OCI-LY7 (cell line): ENCODE data around the gene EPAS1. TPM values are rescaled to one million over a fixed set of nuclear protein-coding genes. Genes with fewer than 3 reads are reported as not detected.

Experiments used
- BruUV-seq: library from RNA; stranded (reverse); fragments of 400-500 nt; replicated peaks from 2 replicates; lab custom pipeline; 2021; lab: Mats Ljungman, UMichigan
- CTCF ChIA-PET: fragments of 300-600 bp; sonication (Branson Sonifier 250); formaldehyde crosslinking; loops from one replicate; lab custom pipeline; 2022; ENCODE audit warnings: antibody characterized with exemption; ENCODE audit not compliant: unreplicated experiment; lab: Charles Lee
- POLR2A ChIA-PET: fragments of 300-600 bp; sonication (Branson Sonifier 250); formaldehyde crosslinking; loops from one replicate; lab custom pipeline; 2022; ENCODE audit warnings: antibody characterized with exemption; lab: Charles Lee
- DNase-seq: peaks from one replicate; pipeline ENCODE4 v3.0.0-alpha.2; 2015; ENCODE audit warnings: low spot score
- H2AFZ ChIP-seq: fragments of 200-600 bp; sonication (generic), shearing (Covaris generic); 2 replicates; pipeline ENCODE4 v1.6.1; 2014; ENCODE audit warnings: mild to moderate bottlenecking, antibody characterized with exemption, low read length, moderate library complexity
- H3K27ac ChIP-seq: fragments of 200-600 bp; sonication (generic); 2 replicates; pipeline ENCODE4 v1.5.1; 2014; ENCODE audit warnings: mixed run types, low read depth, mild to moderate bottlenecking, moderate library complexity, low read length, inconsistent platforms; ENCODE audit not compliant: poor library complexity, severe bottlenecking
- H3K36me3 ChIP-seq: fragments of 200-600 bp; sonication (generic); 2 replicates; pipeline ENCODE4 v1.6.1; 2014; ENCODE audit warnings: mild to moderate bottlenecking, antibody characterized with exemption, low read length, moderate library complexity, mixed read lengths; ENCODE audit not compliant: insufficient read depth
- H3K4me1 ChIP-seq: fragments of 200-600 bp; sonication (generic); 2 replicates; pipeline ENCODE4 v1.5.1; 2014; ENCODE audit warnings: mild to moderate bottlenecking, low read length; ENCODE audit not compliant: insufficient read depth, poor library complexity, severe bottlenecking
- H3K4me2 ChIP-seq: fragments of 200-600 bp; sonication (generic); 2 replicates; pipeline ENCODE4 v1.6.1; 2014; ENCODE audit warnings: mild to moderate bottlenecking, low read length
- H3K4me3 ChIP-seq: fragments of 200-600 bp; sonication (generic); 2 replicates; pipeline ENCODE4 v1.5.1; 2014; ENCODE audit warnings: mild to moderate bottlenecking, low read depth, low read length; ENCODE audit not compliant: poor library complexity, severe bottlenecking
- H3K79me2 ChIP-seq: fragments of 200-600 bp; sonication (generic); 2 replicates; pipeline ENCODE4 v1.6.1; 2016; ENCODE audit warnings: low read depth, mild to moderate bottlenecking, low read length, moderate library complexity, mixed read lengths; ENCODE audit not compliant: insufficient read depth
- H3K9me2 ChIP-seq: fragments of 200-600 bp; sonication (generic); 2 replicates; pipeline ENCODE4 v1.6.1; 2016; ENCODE audit warnings: mild to moderate bottlenecking, low read length, mixed read lengths; ENCODE audit not compliant: insufficient read depth
- H3K9me3 ChIP-seq: fragments of 200-600 bp; sonication (generic); 2 replicates; pipeline ENCODE4 v1.6.1; 2014; ENCODE audit warnings: mild to moderate bottlenecking, mixed run types, low read length, mixed read lengths
- H4K20me1 ChIP-seq: fragments of 200-600 bp; sonication (generic); 2 replicates; pipeline ENCODE4 v1.6.1; 2014; ENCODE audit warnings: mild to moderate bottlenecking, antibody characterized with exemption, low read length, moderate library complexity, mixed read lengths; ENCODE audit not compliant: insufficient read depth
- EZH2phosphoT487 ChIP-seq: fragments of 200-600 bp; sonication (generic); IDR thresholded peaks from 2 replicates; pipeline ENCODE4 v1.6.1; 2018; ENCODE audit warnings: low read depth, borderline replicate concordance, mild to moderate bottlenecking, mixed run types, antibody characterized with exemption, low read length, moderate library complexity, mixed read lengths
- intact Hi-C: fragments of 100-400 bp; cut with micrococcal nuclease; formaldehyde crosslinking; loops from one replicate; pipeline ENCODE4 v1.10.0; 2022; ENCODE audit not compliant: unreplicated experiment
- total RNA-seq, 2 experiments: library from RNA; depleted of rRNA in 1 of 2; stranded (reverse); fragments of >200 nt in 1 of 2; shearing (Covaris generic) in 1 of 2; gene quantifications; 2 replicates each; pipeline ENCODE4 v1.2.3, GENCODE V29; 2014 to 2022
- TF ChIP-seq, protein P1 (sequence below): fragments of 200-600 bp; sonication (generic); conservative IDR thresholded peaks from 2 replicates; pipeline ENCODE4 v1.5.1; 2014; ENCODE audit warnings: mild to moderate bottlenecking, antibody characterized with exemption, low read length, moderate library complexity, mixed read lengths

The EPAS1 gene
- total RNA-seq, 2 experiments from 2014 or later = 0.74 TPM; not detected in 1

DNA sequence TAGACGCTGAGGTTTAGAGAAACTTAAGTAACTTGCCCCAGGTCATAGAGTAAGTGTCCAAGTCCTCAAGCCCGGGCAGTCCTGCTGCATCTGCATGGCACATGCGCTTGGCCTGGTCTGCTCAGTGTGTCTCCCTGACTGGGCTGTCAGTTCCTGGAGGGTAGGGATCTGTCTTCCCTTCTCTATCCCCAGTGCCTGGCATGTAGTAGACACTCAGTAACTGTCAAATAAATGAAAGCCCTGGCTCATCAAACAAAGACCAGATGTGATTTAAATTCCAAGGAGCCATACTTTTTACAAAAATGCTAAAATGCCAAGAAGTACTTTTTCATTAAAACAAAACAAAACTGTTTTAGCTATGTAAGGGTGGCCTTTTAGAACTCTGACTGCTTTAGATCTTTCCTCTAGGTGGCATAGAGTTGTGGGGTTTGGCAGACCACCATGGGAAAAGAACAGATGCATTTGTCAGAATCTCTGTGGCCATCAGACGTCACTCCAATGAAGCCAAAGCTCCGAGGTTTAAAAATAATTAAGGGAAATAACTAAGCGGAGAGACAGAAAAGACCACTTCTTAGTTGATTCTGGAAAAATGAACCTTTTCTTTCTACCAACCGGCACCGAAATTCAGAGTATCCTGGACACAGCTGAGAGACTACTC lies 34.0 kb downstream of the EPAS1 start:
- ChIA-PET CTCF (no interaction called here), POLR2A (interaction anchor here (0.5 to 0.9 kb wide), 2 partner anchors 27 to 28 kb away, joined by 3 to 7 read pairs; no protein-coding TSS in a partner anchor)
- Histone ChIP-seq H4K20me1 (no peaks in the 10 kb centered on the region), H3K36me3 (no peaks in the 10 kb centered on the region), H3K79me2 (no peaks in the 10 kb centered on the region), H3K4me2 (no peak overlapping the region), H3K27ac (no peak overlapping the region), H3K4me1 (no peaks in the 10 kb centered on the region), H2AFZ (no peak overlapping the region), H3K9me3 (no peaks in the 10 kb centered on the region), H3K4me3 (no peak overlapping the region), H3K9me2 (no peaks in the 10 kb centered on the region)
- no peak for DNase-seq
- intact Hi-C loops = no loop called here
- TF ChIP-seq, protein P1, sequence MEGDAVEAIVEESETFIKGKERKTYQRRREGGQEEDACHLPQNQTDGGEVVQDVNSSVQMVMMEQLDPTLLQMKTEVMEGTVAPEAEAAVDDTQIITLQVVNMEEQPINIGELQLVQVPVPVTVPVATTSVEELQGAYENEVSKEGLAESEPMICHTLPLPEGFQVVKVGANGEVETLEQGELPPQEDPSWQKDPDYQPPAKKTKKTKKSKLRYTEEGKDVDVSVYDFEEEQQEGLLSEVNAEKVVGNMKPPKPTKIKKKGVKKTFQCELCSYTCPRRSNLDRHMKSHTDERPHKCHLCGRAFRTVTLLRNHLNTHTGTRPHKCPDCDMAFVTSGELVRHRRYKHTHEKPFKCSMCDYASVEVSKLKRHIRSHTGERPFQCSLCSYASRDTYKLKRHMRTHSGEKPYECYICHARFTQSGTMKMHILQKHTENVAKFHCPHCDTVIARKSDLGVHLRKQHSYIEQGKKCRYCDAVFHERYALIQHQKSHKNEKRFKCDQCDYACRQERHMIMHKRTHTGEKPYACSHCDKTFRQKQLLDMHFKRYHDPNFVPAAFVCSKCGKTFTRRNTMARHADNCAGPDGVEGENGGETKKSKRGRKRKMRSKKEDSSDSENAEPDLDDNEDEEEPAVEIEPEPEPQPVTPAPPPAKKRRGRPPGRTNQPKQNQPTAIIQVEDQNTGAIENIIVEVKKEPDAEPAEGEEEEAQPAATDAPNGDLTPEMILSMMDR = no peak
- TF ChIP-seq EZH2phosphoT487 = no peak
- no TSS peak for BruUV-seq

DNA sequence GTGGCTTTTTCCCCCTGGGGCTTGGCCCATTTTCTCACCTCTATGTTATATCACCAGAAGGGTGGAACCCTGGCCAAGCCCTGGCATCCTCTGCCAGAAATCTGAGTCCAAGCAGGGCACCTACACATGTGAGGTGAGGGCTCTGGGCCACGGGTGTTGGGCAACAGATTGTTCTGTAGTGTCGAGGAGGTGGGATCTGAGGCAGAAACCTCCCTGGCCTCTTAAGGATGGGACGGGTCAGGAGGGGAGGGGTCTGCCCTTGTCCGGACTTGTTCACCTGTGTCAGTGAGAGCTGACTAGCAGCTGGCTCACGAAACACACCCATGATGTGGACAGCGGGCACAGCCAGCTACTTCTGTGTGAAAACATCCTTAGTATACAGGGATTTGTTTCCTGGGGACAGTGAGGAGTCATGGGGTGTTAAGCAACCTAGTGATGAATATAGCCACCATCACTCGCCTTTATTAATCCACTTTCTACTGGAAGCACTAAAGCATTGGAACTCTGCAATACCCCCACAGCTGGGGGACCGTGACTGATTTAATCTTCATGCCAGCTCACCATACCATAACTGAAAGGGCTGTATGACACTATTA lies 35.6 kb downstream of the EPAS1 start:
- BruUV-seq = no TSS peak
- Histone ChIP-seq H2AFZ (no peak overlapping the region), H3K9me2 (no peaks in the 10 kb centered on the region), H4K20me1 (no peaks in the 10 kb centered on the region), H3K4me1 (no peaks in the 10 kb centered on the region), H3K4me3 (no peak overlapping the region), H3K36me3 (no peaks in the 10 kb centered on the region), H3K79me2 (no peaks in the 10 kb centered on the region), H3K4me2 (no peak overlapping the region), H3K27ac (no peak overlapping the region), H3K9me3 (no peaks in the 10 kb centered on the region)
- ChIA-PET POLR2A (no interaction called here), CTCF (no interaction called here)
- intact Hi-C loops = no loop called here
- DNase-seq = no peak
- TF ChIP-seq, protein P1 = no peak
- no peak for TF ChIP-seq EZH2phosphoT487

DNA sequence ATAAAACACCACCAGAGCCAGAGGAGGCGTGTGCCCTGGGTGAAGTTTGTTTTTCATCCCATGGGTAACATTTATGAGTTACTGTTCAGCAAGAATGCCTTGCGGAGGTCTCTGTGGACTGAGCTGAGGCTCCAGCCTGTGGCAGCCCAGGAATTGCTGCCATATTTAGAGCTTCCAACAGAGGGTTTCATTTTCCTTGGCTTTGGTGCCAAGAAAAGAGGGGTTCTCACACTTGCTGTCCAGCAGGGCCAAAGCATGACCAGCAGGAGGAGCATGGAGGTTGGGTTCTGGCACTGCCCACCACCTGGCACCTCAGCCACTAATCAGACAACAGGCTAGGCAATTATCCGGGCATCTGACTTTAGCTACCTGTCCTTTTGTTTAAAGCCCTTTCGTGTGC lies 36.7 kb downstream of the EPAS1 start:
- Histone ChIP-seq H3K4me1 (no peaks in the 10 kb centered on the region), H3K4me2 (no peak overlapping the region), H3K79me2 (no peaks in the 10 kb centered on the region), H3K36me3 (no peaks in the 10 kb centered on the region), H4K20me1 (no peaks in the 10 kb centered on the region), H3K4me3 (no peak overlapping the region), H3K9me2 (no peaks in the 10 kb centered on the region), H3K27ac (no peak overlapping the region), H3K9me3 (no peaks in the 10 kb centered on the region), H2AFZ (no peak overlapping the region)
- intact Hi-C loops = no loop called here
- no peak for DNase-seq
- ChIA-PET CTCF (no interaction called here), POLR2A (no interaction called here)
- TF ChIP-seq, protein P1 = no peak
- TF ChIP-seq EZH2phosphoT487 = no peak
- BruUV-seq = no TSS peak
